Stimulated activated CD8-positive, alpha-beta memory T cell treated with anti-CD3 and anti-CD28 coated beads, Interleukin-12 subunit alpha, Interleukin-12 subunit beta, amount 100 ng/mL, for 1 hour (primary cell): Measurements from ENCODE around the gene NSMF.

Experiments used
- DNase-seq: peaks from one replicate; pipeline ENCODE4 v3.0.0-alpha.2; 2020; ENCODE audit warnings: low read depth

Gene NSMF

DNA sequence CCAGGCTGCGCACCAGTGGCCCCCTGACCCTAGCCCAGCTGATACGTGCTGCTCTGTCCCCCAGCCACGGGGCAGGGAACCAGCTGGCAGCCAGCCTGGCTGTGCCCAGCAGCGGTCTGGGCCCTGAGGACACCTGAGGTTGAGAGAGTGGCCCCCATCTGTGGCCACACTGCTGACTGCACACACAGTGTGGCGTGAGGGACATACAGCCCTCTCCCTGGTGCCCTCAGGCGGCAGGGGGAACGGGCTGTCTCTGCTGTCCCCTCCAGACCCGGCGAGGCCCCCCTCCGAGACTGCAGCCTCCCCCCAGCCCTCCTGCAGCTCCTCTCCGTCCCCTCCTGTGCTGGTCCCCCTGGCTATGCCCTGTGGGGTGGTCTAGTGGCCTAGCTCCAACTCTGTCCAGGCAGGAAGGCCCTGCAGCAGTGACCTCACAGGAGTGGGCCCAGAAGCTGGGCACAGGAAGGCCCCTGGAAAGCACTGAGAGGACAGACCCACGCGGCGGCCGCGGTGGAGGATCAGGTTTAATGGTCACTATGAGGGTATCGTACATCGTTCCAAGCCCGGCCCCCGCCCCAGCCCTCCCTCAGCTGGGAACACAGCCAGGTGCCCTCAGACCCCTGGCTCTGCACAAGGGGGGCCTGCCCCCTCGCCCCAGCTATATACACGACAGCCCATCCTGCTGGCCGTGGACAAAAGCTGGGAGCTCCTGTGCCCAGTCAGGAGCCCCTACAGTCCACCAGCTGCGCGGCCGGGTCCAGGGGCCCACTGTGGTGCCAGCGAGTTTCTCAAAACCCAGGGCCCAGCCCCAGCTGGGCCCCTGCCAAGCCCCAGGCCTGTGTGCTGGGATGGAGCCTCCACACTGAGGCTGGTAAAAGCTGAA lies 11.2 kb downstream of the NSMF start:
- no peak for DNase-seq

DNA sequence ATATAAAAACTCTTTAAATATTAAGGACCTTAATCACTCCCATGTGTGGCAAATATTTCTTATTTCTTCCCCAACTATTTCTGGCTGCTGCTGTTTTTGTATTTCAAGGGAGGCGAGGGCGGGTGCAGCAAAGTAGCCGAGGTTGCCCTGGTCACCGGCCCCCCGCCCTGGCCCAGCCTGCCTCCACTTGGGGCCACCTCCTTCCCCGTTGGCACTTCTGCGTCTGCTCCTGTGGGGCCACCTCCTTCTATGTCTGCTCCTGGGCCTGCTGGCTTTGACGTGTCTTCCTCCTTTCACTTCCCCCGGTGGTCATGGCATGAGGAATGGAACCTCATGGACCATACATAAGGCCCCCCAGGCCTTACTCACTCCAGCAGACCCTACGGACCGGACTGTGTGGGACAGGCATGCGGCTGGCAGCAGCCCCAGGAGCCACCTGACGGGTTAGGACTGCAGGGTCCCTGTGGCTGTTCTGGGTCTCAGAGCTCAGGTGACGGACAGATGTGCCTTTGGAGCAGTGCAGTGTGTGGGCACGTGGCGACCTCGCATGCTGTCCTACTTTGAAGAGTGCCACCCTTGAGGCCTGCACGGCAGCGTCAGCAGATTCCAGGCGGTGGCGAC lies 12.2 kb downstream of the NSMF start:
- DNase-seq: no peak

DNA sequence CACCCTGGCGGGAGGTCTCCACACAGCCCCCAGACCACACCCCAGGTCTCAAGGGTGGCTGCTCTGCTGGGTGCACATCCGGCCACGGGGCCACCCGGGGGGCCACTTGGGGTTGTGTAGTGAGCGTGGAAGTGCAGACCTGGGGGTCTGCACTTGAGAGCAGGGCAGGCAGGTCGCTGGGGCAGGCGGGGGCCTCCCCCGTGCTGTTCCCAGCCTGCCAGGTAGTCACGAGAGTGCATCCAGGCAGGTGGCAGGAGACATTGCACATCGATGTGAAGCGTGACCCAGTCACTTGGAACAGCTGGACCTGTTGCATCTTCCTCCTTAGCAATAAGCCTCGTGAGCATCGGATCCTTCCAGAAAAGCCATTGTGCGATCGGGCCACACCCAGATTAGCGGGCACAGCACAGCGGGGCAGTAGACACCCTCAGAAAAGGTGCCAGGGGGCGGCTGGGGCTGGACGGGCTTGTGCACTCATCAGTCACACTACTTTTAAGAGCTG lies 13.2 kb downstream of the NSMF start:
- DNase-seq: no peak

- DNase-seq: peak; percentile 77
Observed at GRCh38 chr9:137445275-137445807, 13.8 kb downstream of the NSMF start.

- DNase-seq: no peak
Observed at GRCh38 chr9:137444106-137444790, 14.9 kb downstream of the NSMF start.

DNA sequence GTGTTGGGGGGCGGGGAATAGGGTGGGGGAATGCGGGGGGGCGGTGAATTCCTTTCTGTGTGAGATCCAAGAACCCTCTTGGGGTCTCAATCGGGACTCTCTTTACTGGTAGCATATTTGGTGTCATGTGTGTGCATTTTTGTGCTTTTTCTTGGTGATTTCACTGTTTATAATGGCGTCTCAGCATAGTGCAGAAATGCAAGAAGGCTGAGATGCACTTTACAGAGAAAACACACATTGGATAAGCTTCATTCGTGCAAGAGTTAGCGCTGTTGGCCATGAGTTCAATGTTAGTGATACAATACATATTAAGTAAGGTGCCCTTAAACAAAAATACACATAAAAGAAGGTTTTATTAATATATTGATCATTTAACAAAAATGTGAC lies 17.2 kb downstream of the NSMF start:
- no peak for DNase-seq

DNA sequence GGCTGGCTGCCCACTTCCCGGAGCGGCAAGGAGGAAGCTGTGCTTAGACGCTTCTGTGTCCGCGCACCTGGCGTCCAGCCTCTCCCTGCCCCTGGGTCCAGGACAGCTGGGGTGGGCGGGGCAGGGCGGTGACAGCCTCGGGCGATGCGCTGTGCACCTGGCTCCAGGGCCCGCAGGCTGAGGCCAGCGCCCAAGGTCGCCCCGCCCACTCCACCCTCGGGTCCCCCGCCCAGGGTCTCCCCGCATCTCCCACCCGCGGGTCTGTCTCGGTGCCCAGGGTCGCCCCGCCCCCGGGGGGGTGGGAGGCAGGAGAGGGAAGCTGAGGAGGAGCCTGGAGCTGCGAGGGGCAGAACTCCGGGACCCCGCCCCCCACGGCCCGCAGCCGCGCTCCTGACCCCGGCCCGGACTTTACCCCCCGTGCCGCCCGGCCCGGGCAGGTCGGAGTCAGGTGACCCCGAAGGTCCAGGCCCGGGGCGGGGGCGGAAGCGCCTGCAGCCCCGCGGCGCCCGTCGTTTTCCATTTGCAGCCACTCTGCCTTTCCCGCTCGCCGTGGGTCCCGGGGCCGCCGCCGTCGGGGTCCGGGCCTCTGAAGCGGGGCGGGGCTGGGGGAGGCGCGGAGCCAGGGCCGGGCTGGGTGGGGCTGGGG lies 17.7 kb downstream of the NSMF start, which contains the start of gene ENTPD8:
TSS of gene ENTPD8 (minus strand) at position 69 of the 646 bp plus-strand sequence. CDS start 3,072 bp downstream, outside the sequence.
- DNase-seq: no peak

GRCh38 chr9:137439158-137439714 lies 19.9 kb downstream of the NSMF start:
- DNase-seq: no peak

DNA sequence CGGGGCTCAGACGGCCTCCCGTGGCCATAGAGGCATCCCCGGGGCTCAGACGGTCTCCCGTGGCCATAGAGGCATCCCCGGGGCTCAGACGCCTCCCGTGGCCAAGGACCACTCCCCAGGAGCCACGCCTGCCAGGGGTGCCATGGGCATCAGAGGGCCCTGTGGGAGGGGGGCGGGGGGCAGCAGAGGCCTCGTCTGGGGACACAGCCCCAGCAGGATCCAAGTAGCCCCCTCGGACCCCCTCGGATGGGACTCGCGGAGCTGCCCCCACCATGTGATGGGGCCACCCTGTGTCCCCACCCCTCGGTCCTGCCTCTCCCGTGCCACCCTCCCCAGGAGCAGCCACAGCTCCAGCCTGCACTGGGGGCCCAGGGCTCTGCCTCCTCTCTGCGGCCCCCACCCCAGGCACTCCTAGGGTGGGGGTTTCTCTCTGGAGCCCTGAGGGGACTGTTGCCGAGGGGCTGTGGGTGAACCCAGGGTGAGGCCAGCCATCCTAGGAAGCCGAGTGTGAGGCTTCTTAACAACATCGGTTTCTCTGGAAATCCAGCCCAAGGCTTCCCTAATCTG lies 20.5 kb downstream of the NSMF start:
- no peak for DNase-seq

GRCh38 chr9:137437691-137438590 lies 21.2 kb downstream of the NSMF start:
- no peak for DNase-seq

DNA sequence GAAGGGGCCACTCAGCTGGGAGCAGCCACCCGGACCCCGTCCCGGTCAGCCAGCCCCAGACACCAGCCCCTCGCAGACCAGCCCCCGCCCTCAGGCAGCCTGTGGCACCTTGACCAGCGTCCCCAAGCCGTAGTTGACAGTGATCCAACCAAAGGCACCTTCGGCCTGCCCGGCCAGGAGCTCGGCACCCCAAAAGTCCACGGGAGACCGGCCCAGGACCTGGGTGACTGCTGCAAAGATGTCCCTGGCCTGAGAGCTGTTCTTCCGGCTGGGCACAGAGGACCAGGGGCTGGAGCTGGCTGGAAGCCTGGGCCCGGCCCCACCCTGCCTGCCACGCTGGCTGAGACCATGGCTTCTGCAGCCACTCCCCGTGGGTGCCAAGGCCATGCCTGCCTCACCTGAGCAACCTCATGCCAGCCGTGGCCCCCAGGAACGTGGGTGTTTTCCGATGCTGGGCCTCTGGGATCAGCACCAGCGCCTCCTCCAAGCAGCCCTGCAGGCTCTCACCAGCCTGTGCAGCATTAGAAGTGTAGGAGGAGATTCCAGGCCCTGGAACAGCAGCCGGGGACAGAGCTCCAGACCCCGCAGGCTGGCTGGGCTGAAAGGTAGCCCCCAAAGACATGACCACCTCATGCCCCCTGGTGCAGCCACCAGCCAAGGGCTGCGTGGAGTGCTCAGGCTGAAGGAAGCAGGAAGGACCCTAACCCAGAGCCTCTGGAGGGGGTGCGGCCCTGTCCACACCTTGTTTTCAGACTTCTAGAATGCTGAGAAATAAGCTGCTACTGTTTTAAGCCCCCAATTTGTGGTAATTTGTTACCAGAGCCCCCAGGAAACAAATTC lies 22.2 kb downstream of the NSMF start:
- DNase-seq: no peak

GRCh38 chr9:137435980-137436760 lies 23.0 kb downstream of the NSMF start:
- no peak for DNase-seq

GRCh38 chr9:137435381-137435891 lies 23.7 kb downstream of the NSMF start:
- DNase-seq: no peak

GRCh38 chr9:137434498-137435380 lies 24.4 kb downstream of the NSMF start:
- DNase-seq: no peak

DNA sequence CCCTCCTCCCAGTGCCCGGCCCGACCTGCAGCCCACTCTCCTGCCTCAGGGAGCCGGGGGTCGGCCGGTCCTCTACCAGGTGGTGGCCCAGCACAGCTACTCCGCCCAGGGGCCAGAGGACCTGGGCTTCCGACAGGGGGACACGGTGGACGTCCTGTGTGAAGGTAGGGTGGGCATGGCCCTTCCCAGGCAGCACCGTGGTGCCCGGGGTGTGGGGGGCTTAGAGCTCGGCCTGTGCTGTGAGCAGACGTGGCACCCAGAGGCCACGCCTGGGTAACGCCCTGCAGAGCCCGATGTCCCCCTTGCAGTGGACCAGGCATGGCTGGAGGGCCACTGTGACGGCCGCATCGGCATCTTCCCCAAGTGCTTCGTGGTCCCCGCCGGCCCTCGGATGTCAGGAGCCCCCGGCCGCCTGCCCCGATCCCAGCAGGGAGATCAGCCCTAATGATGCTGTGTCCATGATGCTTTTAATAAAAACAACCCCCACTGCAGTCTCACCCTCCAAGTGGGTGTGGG lies 25.2 kb downstream of the NSMF start:
- DNase-seq: no peak

DNA sequence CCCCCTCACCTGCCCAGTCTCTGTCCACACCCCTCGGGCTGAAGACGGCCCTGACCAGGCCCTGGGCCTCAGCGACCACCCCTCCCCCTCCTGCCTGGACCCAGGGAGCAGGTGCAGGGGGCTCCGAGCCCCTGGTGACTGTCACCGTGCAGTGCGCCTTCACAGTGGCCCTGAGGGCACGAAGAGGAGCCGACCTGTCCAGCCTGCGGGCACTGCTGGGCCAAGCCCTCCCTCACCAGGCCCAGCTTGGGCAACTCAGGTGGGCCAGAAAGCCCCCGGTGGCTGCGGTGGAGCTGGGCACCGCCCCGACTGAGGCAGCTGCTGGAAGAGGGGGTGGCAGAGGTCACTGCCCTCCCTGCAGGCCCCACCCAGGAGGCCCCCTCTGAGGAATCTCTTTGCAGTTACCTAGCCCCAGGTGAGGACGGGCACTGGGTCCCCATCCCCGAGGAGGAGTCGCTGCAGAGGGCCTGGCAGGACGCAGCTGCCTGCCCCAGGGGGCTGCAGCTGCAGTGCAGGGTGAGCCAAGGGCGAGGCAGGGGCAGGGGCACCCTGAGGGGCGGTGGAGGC lies 25.7 kb downstream of the NSMF start:
- no peak for DNase-seq
